B cell (primary cell): ENCODE results near the gene HLA-DQA2. TPM values are rescaled to one million over a fixed set of nuclear protein-coding genes. Genes with fewer than 3 reads are reported as not detected.

Experiments
- ATAC-seq: fragments of 200-7000 bp; cut with Tn5 transposase; one replicate; pipeline ENCODE4 v1.10.0; 2021; ENCODE audit warnings: low read depth, mild to moderate bottlenecking, moderate number of reproducible peaks, moderate library complexity
- CTCF ChIA-PET: fragments of 350-600 bp; sonication (Branson Sonifier 250); formaldehyde crosslinking; loops from one replicate; lab custom pipeline; 2021; ENCODE audit warnings: antibody characterized with exemption, inconsistent platforms; lab: Charles Lee
- POLR2A ChIA-PET: fragments of 350-600 bp; sonication (Branson Sonifier 250); formaldehyde crosslinking; loops from one replicate; lab custom pipeline; 2021; ENCODE audit warnings: antibody characterized with exemption; lab: Charles Lee
- DNase-seq: peaks from one replicate; pipeline ENCODE4 v3.0.0; 2013
- H2AFZ ChIP-seq: 2 replicates; pipeline ENCODE4 v1.6.1; 2012; ENCODE audit warnings: mild to moderate bottlenecking, low read depth, low read length; ENCODE audit not compliant: insufficient read depth, poor library complexity, severe bottlenecking
- H3K27ac ChIP-seq, 2 donors: 1 replicate in 1 of 2; 2 replicates in 1 of 2; pipeline ENCODE4 v1.5.1; 2012 to 2013; ENCODE audit warnings: low read length in 2 of 2, mild to moderate bottlenecking in 2 of 2, moderate library complexity in 1 of 2
- H3K27me3 ChIP-seq, 4 experiments: fragments of 200-600 bp in 1 of 4; sonication (generic) in 1 of 4; replicated peaks in 1 of 4; 1 replicate in 2 of 4; 2 replicates in 2 of 4; pipeline versions ENCODE4 v1.6.1 to v1.7.0; 2013 to 2016; ENCODE audit warnings: low read length in 3 of 4, mild to moderate bottlenecking in 2 of 4, mixed read lengths in 1 of 4, moderate library complexity in 1 of 4; ENCODE audit not compliant: insufficient read depth in 4 of 4, control insufficient read depth in 3 of 4; ENCODE audit errors: control extremely low read depth in 1 of 4
- H3K36me3 ChIP-seq, 2 experiments: replicated peaks in 1 of 2; 1 replicate in 1 of 2; 2 replicates in 1 of 2; pipeline versions ENCODE4 v1.6.1 to v1.7.1; 2013; ENCODE audit warnings: low read length in 1 of 2; ENCODE audit not compliant: insufficient read depth in 2 of 2, control insufficient read depth in 1 of 2; ENCODE audit errors: control extremely low read depth in 1 of 2, extremely low read depth in 1 of 2
- H3K4me1 ChIP-seq, 2 donors: fragments of 200-600 bp in 1 of 2; sonication (generic) in 1 of 2; 1 replicate in 1 of 2; 2 replicates in 1 of 2; pipeline versions ENCODE4 v1.5.1 to v1.6.1; 2013 to 2017; ENCODE audit warnings: low read length in 2 of 2; ENCODE audit not compliant: control insufficient read depth in 2 of 2, insufficient read depth in 2 of 2
- H3K4me2 ChIP-seq: replicated peaks from 2 replicates; pipeline ENCODE3; 2012; ENCODE audit warnings: mild to moderate bottlenecking, low read depth, low read length; ENCODE audit not compliant: poor library complexity, severe bottlenecking
- H3K4me3 ChIP-seq, 5 experiments: fragments of 200-600 bp in 1 of 5; sonication (generic) in 1 of 5; 1 replicate in 3 of 5; 2 replicates in 2 of 5; pipeline versions ENCODE4 v1.5.1 to v1.7.0; 2011 to 2016; ENCODE audit warnings: low read length in 4 of 5, mild to moderate bottlenecking in 4 of 5, low read depth in 2 of 5, control low read depth in 1 of 5, moderate library complexity in 1 of 5; ENCODE audit not compliant: insufficient read depth in 1 of 5; ENCODE audit errors: control extremely low read depth in 1 of 5, extremely low read depth in 1 of 5
- H3K79me2 ChIP-seq: fragments of 200-600 bp; sonication (generic); one replicate; pipeline ENCODE4 v1.6.0; 2016; ENCODE audit warnings: low read length; ENCODE audit not compliant: control insufficient read depth, insufficient read depth
- H3K9ac ChIP-seq: fragments of 200-600 bp; sonication (generic); 2 replicates; pipeline ENCODE4 v1.6.1; 2017; ENCODE audit warnings: mild to moderate bottlenecking, low read length, moderate library complexity
- H3K9me3 ChIP-seq, 3 donors: one replicate each; pipeline versions ENCODE4 v1.6.1 to v1.7.1; 2013; ENCODE audit warnings: low read length in 2 of 3; ENCODE audit not compliant: control insufficient read depth in 2 of 3, insufficient read depth in 1 of 3; ENCODE audit errors: control extremely low read depth in 1 of 3
- H4K20me1 ChIP-seq: 2 replicates; pipeline ENCODE4 v1.6.0; 2012; ENCODE audit warnings: mild to moderate bottlenecking, low read length; ENCODE audit not compliant: insufficient read depth, control insufficient read depth, poor library complexity, severe bottlenecking
- H3K27ac Mint-ChIP-seq: one replicate; pipeline ENCODE4 v1.8.0; 2021; ENCODE audit warnings: mixed read lengths
- H3K27me3 Mint-ChIP-seq: one replicate; pipeline ENCODE4 v1.8.0; 2021; ENCODE audit warnings: mixed read lengths
- H3K4me1 Mint-ChIP-seq: one replicate; pipeline ENCODE4 v1.8.0; 2021; ENCODE audit warnings: mixed read lengths
- H3K4me3 Mint-ChIP-seq: one replicate; pipeline ENCODE4 v1.8.0; 2021; ENCODE audit warnings: mixed read lengths
- H3K9me3 Mint-ChIP-seq: one replicate; pipeline ENCODE4 v1.8.0; 2022; ENCODE audit warnings: mixed read lengths; ENCODE audit not compliant: insufficient read depth
- EZH2 ChIP-seq: IDR thresholded peaks from 2 replicates; pipeline ENCODE4 v1.6.1; 2012; ENCODE audit warnings: borderline replicate concordance, low read depth, mild to moderate bottlenecking, moderate library complexity, low read length; ENCODE audit not compliant: insufficient read depth, poor library complexity, severe bottlenecking
- WGBS: methylation state at CpG from one replicate; pipeline ENCODE4 v1.1.5; 2013; ENCODE audit warnings: missing lambda C conversion rate; ENCODE audit not compliant: insufficient coverage; 5-methylcytosine and 5-hydroxymethylcytosine counted together
- intact Hi-C: fragments of 100-400 bp; cut with micrococcal nuclease; formaldehyde crosslinking; loops from one replicate; pipeline ENCODE4 v1.10.0; 2022
- polyA plus RNA-seq: library from polyadenylated mRNA; depleted of rRNA; stranded (reverse); fragments of >200 nt; gene quantifications from 2 replicates; pipeline ENCODE4 v1.2.3, GENCODE V29; 2012
- total RNA-seq, 2 donors: library from RNA; stranded (reverse); fragments of 120-200 nt in 1 of 2; gene quantifications; 1 replicate in 1 of 2; 2 replicates in 1 of 2; pipeline versions ENCODE4 v1.2.3 to v1.2.4, GENCODE V29; 2013 to 2022
- TF ChIP-seq, protein P1 (sequence below): fragments of 200-600 bp; IDR thresholded peaks from one replicate; pipeline ENCODE4 v1.8.0; 2022; ENCODE audit warnings: antibody characterized with exemption, mild to moderate bottlenecking

The HLA-DQA2 gene
- total and polyA plus RNA-seq, 2 donors (not counting 1 experiment from before 2014, with no cell fraction given) = 14.5 to 171 TPM

DNA sequence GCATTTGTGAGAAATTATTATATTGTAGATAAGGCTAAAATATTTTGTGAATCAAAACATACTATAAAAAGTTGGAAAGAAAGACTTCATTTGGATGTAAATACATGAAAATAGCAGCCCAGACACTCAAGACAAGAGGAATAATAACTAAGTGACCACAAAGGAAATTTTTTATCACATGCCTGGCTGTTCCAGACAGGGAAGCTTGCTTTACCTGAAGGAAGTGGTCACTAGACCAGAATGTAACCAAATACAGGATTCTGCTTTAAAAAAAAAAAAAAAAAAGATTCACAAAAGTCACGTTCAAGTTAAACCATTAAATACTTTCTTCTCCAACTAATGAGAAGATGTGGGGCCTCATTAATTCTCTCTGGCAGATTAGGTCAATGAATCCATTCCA, 31.5 kb downstream of the HLA-DQA2 start:
- Histone ChIP-seq H3K79me2 (no peaks in the 10 kb centered on the region), H3K27ac (no peak overlapping the region), H2AFZ (no peak overlapping the region), H3K9me3 (no peaks in the 10 kb centered on the region), H3K27me3 (peaks cover 0 to 12% (median 5%) of the 10 kb centered on the region in 4 experiments), H3K4me2 (no peak overlapping the region), H3K4me3 (no peak overlapping the region), H3K9ac (no peak overlapping the region), H4K20me1 (no peaks in the 10 kb centered on the region), H3K4me1 (peaks cover 0 to 4% of the 10 kb centered on the region in 2 donors), H3K36me3 (no peaks in the 10 kb centered on the region)
- no peak overlapping the region for H3K4me3 Mint-ChIP-seq
- H3K9me3 Mint-ChIP-seq = no peaks in the 10 kb centered on the region
- H3K27ac Mint-ChIP-seq = no peak overlapping the region
- WGBS = no CpG with 5 or more reads among the region's 1 CpG
- intact Hi-C loops = no loop called here
- H3K27me3 Mint-ChIP-seq = peaks cover 24% of the 10 kb centered on the region
- DNase-seq (no peak), ATAC-seq (no peak)
- POLR2A ChIA-PET = interaction anchor here (0.7 kb wide), 1 partner anchor 199 kb away, joined by 4 read pairs; no protein-coding TSS in a partner anchor
- TF ChIP-seq, protein P1, sequence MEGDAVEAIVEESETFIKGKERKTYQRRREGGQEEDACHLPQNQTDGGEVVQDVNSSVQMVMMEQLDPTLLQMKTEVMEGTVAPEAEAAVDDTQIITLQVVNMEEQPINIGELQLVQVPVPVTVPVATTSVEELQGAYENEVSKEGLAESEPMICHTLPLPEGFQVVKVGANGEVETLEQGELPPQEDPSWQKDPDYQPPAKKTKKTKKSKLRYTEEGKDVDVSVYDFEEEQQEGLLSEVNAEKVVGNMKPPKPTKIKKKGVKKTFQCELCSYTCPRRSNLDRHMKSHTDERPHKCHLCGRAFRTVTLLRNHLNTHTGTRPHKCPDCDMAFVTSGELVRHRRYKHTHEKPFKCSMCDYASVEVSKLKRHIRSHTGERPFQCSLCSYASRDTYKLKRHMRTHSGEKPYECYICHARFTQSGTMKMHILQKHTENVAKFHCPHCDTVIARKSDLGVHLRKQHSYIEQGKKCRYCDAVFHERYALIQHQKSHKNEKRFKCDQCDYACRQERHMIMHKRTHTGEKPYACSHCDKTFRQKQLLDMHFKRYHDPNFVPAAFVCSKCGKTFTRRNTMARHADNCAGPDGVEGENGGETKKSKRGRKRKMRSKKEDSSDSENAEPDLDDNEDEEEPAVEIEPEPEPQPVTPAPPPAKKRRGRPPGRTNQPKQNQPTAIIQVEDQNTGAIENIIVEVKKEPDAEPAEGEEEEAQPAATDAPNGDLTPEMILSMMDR = no peak
- TF ChIP-seq EZH2 = no peak
- peaks cover 4% of the 10 kb centered on the region for H3K4me1 Mint-ChIP-seq
- CTCF ChIA-PET = no interaction called here

DNA sequence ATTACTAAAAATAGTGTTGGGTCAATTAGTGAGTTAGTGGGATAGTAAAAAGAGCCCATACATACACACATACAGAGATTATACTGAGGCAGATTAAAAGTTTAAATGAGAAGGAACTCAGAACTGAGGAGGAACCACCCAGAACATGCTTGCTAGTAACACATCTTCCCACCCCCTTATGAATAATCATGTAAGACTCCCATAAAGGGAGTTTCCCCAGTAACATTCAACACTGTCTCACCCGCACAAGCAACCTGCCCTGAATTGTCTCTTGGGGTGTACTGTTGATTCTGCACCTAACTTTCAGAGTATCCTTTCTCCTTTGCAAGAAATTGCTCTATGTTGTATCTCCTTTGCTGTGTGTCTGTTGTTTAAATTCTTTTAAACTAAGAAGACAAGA, 33.2 kb downstream of the HLA-DQA2 start:
- no peaks in the 10 kb centered on the region for H4K20me1 ChIP-seq
- no peak overlapping the region for H3K27ac ChIP-seq
- H3K9me3 Mint-ChIP-seq = no peaks in the 10 kb centered on the region
- H3K4me1 Mint-ChIP-seq = peaks cover 4% of the 10 kb centered on the region
- H3K27me3 ChIP-seq = peaks cover 0 to 6% (median 2%) of the 10 kb centered on the region in 4 experiments
- CTCF ChIA-PET = interaction anchor here (3.6 kb wide), 1 partner anchor 12 kb away, joined by 16 read pairs; no protein-coding TSS in a partner anchor
- H3K4me2 ChIP-seq = no peak overlapping the region
- peaks cover 0 to 4% of the 10 kb centered on the region in 2 donors for H3K4me1 ChIP-seq
- H3K36me3 ChIP-seq = no peaks in the 10 kb centered on the region
- H3K4me3 ChIP-seq = no peak overlapping the region
- H3K79me2 ChIP-seq = no peaks in the 10 kb centered on the region
- intact Hi-C loops = no loop called here
- no peak for TF ChIP-seq EZH2
- TF ChIP-seq, protein P1 = no peak
- ATAC-seq = peak; percentile 54
- POLR2A ChIA-PET = no interaction called here
- no peak overlapping the region for H3K4me3 Mint-ChIP-seq
- H3K27ac Mint-ChIP-seq = no peak overlapping the region
- H3K27me3 Mint-ChIP-seq = peaks cover 13% of the 10 kb centered on the region
- WGBS = no CpG with 5 or more reads among the region's 1 CpG
- no peak overlapping the region for H2AFZ ChIP-seq
- H3K9ac ChIP-seq = no peak overlapping the region
- no peaks in the 10 kb centered on the region for H3K9me3 ChIP-seq
- peak; percentile 42 for DNase-seq
